OCI-LY1 (cell line): ENCODE measurements around the gene MR1.
A peak's percentile ranks its signal among the peaks of the same experiment; 100 is the strongest.

Source experiments
- H2AFZ ChIP-seq: fragments of 200-600 bp; sonication (generic), shearing (Covaris generic); 2 replicates; pipeline ENCODE4 v1.6.0; 2014; ENCODE audit warnings: antibody characterized with exemption, mild to moderate bottlenecking, low read length
- H3F3A ChIP-seq: fragments of 200-600 bp; sonication (generic), shearing (Covaris generic); 2 replicates; pipeline ENCODE4 v1.6.0; 2014; ENCODE audit warnings: mild to moderate bottlenecking, antibody characterized with exemption, low read length, moderate library complexity; ENCODE audit not compliant: insufficient read depth
- H3K27ac ChIP-seq: fragments of 200-600 bp; sonication (generic); 2 replicates; pipeline ENCODE4 v1.5.1; 2014; ENCODE audit warnings: low read length, mixed run types, mild to moderate bottlenecking, low read depth; ENCODE audit not compliant: poor library complexity, severe bottlenecking
- H3K27me3 ChIP-seq: fragments of 200-600 bp; sonication (generic); 2 replicates; pipeline ENCODE4 v1.6.0; 2014; ENCODE audit warnings: antibody characterized with exemption, mild to moderate bottlenecking, low read length, moderate library complexity; ENCODE audit not compliant: insufficient read depth
- H3K36me3 ChIP-seq: fragments of 200-600 bp; sonication (generic); 2 replicates; pipeline ENCODE4 v1.6.1; 2014; ENCODE audit warnings: mild to moderate bottlenecking, antibody characterized with exemption, low read length, moderate library complexity, mixed read lengths; ENCODE audit not compliant: insufficient read depth
- H3K4me1 ChIP-seq: fragments of 200-600 bp; sonication (generic); 2 replicates; pipeline ENCODE4 v1.5.1; 2014; ENCODE audit warnings: mild to moderate bottlenecking, low read length, moderate library complexity; ENCODE audit not compliant: insufficient read depth, severe bottlenecking
- H3K4me2 ChIP-seq: fragments of 200-600 bp; sonication (generic), shearing (Covaris generic); 2 replicates; pipeline ENCODE4 v1.6.1; 2014; ENCODE audit warnings: low read length
- H3K4me3 ChIP-seq: fragments of 200-600 bp; sonication (generic); 2 replicates; pipeline ENCODE4 v1.5.1; 2014; ENCODE audit warnings: low read length, low read depth, mild to moderate bottlenecking, mixed read lengths; ENCODE audit not compliant: poor library complexity, severe bottlenecking
- H3K79me2 ChIP-seq: fragments of 200-600 bp; shearing (Covaris generic); 2 replicates; pipeline ENCODE4 v1.6.1; 2016; ENCODE audit warnings: mixed run types, low read length, mixed read lengths; ENCODE audit not compliant: insufficient read depth
- H3K9ac ChIP-seq: fragments of 200-600 bp; sonication (generic), shearing (Covaris generic); 2 replicates; pipeline ENCODE4 v1.6.1; 2014; ENCODE audit warnings: mild to moderate bottlenecking, low read length, mixed read lengths
- H3K9me2 ChIP-seq: fragments of 200-600 bp; sonication (generic), shearing (Covaris generic); 2 replicates; pipeline ENCODE4 v1.6.1; 2014; ENCODE audit warnings: low read depth, mild to moderate bottlenecking, low read length, mixed read lengths
- H3K9me3 ChIP-seq: fragments of 200-600 bp; shearing (Covaris generic); 2 replicates; pipeline ENCODE4 v1.6.1; 2014; ENCODE audit warnings: low read length, mixed read lengths
- H4K20me1 ChIP-seq: fragments of 200-600 bp; sonication (generic), shearing (Covaris generic); 2 replicates; pipeline ENCODE4 v1.6.0; 2016; ENCODE audit warnings: mild to moderate bottlenecking, low read length; ENCODE audit not compliant: insufficient read depth
- EZH2 ChIP-seq: fragments of 200-600 bp; sonication (generic), shearing (Covaris generic); IDR thresholded peaks from 2 replicates; pipeline ENCODE4 v1.8.0; 2017; ENCODE audit warnings: borderline replicate concordance, mixed run types, mild to moderate bottlenecking, antibody characterized with exemption, low read length, moderate library complexity, mixed read lengths
- TF ChIP-seq, protein P1 (sequence below): fragments of 200-600 bp; sonication (generic), shearing (Covaris generic); IDR thresholded peaks from 2 replicates; pipeline ENCODE4 v1.5.1; 2017; ENCODE audit warnings: mild to moderate bottlenecking, antibody characterized with exemption, low read length, moderate library complexity, mixed read lengths

Gene MR1

DNA sequence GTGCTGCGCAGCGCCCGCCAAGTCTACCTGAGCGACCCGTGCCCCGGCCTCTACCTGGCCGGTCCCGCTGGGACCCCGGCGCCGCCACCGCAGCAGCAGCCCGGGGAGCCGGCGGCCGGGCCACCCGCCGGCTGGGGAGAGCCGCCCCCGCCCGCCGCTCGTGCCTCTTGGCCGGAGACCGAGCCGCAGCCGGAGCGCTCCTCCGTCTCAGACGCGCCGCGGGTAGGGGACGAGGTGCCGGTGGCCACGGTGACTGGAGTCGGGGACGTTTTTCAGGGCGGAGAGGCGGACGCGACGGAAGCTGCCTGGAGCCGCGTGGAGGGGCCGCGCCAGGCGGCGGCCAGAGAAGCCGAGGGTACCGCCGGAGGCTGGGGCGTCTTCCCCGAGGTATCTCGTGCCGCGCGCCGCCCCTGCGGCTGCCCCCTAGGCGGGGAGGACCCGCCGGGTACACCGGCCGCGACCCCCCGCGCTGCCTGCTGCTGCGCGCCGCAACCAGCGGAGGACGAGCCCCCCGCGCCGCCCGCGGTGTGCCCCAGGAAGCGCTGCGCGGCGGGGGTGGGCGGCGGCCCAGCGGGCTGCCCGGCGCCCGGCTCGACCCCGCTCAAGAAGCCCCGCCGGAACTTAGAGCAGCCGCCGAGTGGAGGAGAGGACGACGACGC is 55.4 kb downstream of the MR1 start:
- Histone ChIP-seq H2AFZ (no peak overlapping the region), H3F3A (no peaks in the 10 kb centered on the region), H3K36me3 (no peaks in the 10 kb centered on the region; the same call in 1 of the 2 replicates), H3K4me1 (peaks cover 35% of the 10 kb centered on the region), H3K9ac (peak overlapping the region; percentile 71), H3K79me2 (no peaks in the 10 kb centered on the region), H3K4me3 (peak overlapping the region; percentile 87), H3K4me2 (peak overlapping the region; percentile 98), H3K9me3 (no peaks in the 10 kb centered on the region), H3K9me2 (no peaks in the 10 kb centered on the region), H3K27ac (peak overlapping the region; percentile 45), H4K20me1 (no peaks in the 10 kb centered on the region), H3K27me3 (no peaks in the 10 kb centered on the region)
- TF ChIP-seq, protein P1, sequence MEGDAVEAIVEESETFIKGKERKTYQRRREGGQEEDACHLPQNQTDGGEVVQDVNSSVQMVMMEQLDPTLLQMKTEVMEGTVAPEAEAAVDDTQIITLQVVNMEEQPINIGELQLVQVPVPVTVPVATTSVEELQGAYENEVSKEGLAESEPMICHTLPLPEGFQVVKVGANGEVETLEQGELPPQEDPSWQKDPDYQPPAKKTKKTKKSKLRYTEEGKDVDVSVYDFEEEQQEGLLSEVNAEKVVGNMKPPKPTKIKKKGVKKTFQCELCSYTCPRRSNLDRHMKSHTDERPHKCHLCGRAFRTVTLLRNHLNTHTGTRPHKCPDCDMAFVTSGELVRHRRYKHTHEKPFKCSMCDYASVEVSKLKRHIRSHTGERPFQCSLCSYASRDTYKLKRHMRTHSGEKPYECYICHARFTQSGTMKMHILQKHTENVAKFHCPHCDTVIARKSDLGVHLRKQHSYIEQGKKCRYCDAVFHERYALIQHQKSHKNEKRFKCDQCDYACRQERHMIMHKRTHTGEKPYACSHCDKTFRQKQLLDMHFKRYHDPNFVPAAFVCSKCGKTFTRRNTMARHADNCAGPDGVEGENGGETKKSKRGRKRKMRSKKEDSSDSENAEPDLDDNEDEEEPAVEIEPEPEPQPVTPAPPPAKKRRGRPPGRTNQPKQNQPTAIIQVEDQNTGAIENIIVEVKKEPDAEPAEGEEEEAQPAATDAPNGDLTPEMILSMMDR, result no peak
- TF ChIP-seq EZH2, result no peak

DNA sequence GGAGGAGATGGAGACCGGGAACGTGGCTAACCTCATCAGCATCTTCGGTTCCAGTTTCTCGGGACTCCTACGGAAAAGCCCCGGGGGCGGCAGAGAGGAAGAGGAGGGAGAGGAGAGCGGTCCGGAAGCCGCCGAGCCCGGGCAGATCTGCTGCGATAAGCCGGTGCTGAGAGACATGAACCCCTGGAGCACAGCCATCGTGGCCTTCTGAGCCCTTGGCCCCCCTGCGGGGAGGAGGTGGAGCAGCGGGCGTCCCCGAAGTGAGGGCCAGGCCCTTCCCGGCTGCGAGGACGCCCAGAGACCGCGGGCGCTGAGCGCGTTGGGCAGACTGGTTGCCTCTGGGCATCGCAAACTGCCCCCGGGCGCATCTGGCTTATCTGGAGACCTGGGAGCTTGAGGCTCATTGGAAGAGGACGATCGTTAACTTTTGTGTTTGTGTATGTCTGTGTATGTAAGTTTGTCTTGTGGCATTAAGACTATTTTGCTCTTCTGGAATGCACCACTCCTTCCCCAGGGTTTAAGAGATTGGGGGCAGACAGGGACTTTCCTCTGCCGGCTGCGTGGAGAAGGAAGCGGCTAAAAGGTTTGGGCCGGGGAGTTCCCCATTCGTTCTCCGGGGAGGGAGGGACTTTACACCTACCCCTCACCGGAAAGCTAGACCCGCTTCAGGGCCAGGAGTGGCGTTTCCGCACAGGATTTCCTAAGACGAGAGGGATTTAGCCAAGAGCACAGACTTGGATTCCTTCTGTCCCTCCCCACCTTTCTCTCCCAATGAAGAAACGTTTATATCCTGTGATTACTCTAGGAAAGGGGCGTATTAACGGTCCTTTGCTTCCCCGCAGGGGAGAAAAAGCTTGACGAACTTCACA is 56.1 kb downstream of the MR1 start:
- H3K27ac ChIP-seq, result no peak overlapping the region
- no peaks in the 10 kb centered on the region for H3K79me2 ChIP-seq
- H2AFZ ChIP-seq, result no peak overlapping the region
- peak overlapping the region; percentile 66 for H3K9ac ChIP-seq
- H3K4me3 ChIP-seq, result peak overlapping the region; percentile 87
- TF ChIP-seq, protein P1, result no peak
- TF ChIP-seq EZH2, result no peak
- H3K36me3 ChIP-seq, result no peaks in the 10 kb centered on the region; the same call in 1 of the 2 replicates
- H3K9me3 ChIP-seq, result no peaks in the 10 kb centered on the region
- no peaks in the 10 kb centered on the region for H3K9me2 ChIP-seq
- H3K27me3 ChIP-seq, result no peaks in the 10 kb centered on the region
- H3K4me1 ChIP-seq, result peaks cover 35% of the 10 kb centered on the region
- H4K20me1 ChIP-seq, result no peaks in the 10 kb centered on the region
- H3K4me2 ChIP-seq, result peak overlapping the region; percentile 98
- H3F3A ChIP-seq, result no peaks in the 10 kb centered on the region

DNA sequence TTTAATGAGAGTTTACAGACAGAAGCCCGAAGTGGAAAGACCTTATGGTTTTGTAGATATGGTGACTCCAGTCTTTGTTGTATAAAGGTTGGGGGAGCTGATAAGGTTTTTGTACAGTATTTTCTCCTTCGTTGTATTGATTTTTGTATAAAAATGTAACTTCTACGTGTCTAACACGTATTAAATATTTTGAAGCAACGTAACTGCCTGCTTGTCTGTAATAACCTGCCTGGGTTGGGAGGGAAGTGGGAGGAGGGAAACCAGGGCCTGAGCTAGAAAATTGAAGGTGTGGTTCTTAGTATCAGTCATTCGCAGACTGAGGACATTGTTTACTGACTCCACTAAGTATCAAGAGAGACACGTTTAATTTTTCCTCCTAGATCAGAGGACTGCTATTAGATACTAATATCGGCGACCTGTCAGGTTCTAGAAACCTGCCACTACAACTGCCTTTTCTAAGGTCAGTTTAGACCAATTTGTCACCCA is 56.9 kb downstream of the MR1 start:
- no peaks in the 10 kb centered on the region for H3K79me2 ChIP-seq
- no peaks in the 10 kb centered on the region; the same call in 1 of the 2 replicates for H3K36me3 ChIP-seq
- H3K4me1 ChIP-seq, result peaks cover 35% of the 10 kb centered on the region
- peak overlapping the region; percentile 87 for H3K4me3 ChIP-seq
- H3K4me2 ChIP-seq, result peak overlapping the region; percentile 98
- H3K27me3 ChIP-seq, result no peaks in the 10 kb centered on the region; the same call in 1 of the 2 replicates
- H4K20me1 ChIP-seq, result no peaks in the 10 kb centered on the region
- no peak overlapping the region for H3K27ac ChIP-seq
- H3K9ac ChIP-seq, result peak overlapping the region; percentile 66; the same call in 1 of the 2 replicates
- no peak overlapping the region for H2AFZ ChIP-seq
- no peaks in the 10 kb centered on the region for H3F3A ChIP-seq
- TF ChIP-seq, protein P1, result no peak
- TF ChIP-seq EZH2, result no peak
- H3K9me3 ChIP-seq, result no peaks in the 10 kb centered on the region
- H3K9me2 ChIP-seq, result no peaks in the 10 kb centered on the region
